ENCODE measurements around the gene SEC62.
A peak's percentile ranks its signal among the peaks of the same experiment; 100 is the strongest.

The SEC62 gene

GRCh38 chr3:170037463-170038433, 71.1 kb downstream of the SEC62 start, which contains the start of gene GPR160:
TSS of gene GPR160 (plus strand) at chr3:170037995. CDS start at chr3:170083973, 45,978 bp downstream.
- Histone ChIP-seq H3K9ac (ENCODE audit: low read depth in 1 of 2, low read length in 2 of 2) (peak within 1 kb of the TSS; percentile 61 to 90), H3K27me3 (ENCODE audit: control insufficient read depth in 2 of 2, insufficient read depth in 2 of 2, low read length in 2 of 2) (no peaks in the 10 kb centered on the region)

GRCh38 chr3:170038434-170039110, 72.0 kb downstream of the SEC62 start:
- Histone ChIP-seq H3K9ac (ENCODE audit: low read depth in 1 of 2, low read length in 2 of 2) (peak overlapping the region; percentile 61 to 90), H3K4me1 (ENCODE audit: control insufficient read depth in 2 of 2, insufficient read depth in 2 of 2, low read length in 2 of 2) (peaks cover 3 to 11% of the 10 kb centered on the region in 2 donors), H3K27me3 (ENCODE audit: control insufficient read depth in 2 of 2, insufficient read depth in 2 of 2, low read length in 2 of 2) (no peaks in the 10 kb centered on the region), H3K4me3 (ENCODE audit: low read length in 2 of 2) (peak overlapping the region; percentile 80 to 100), H3K27ac (ENCODE audit: low read depth in 2 of 2, low read length in 2 of 2) (peak overlapping the region; percentile 88 to 89), H3K36me3 (ENCODE audit: control insufficient read depth in 2 of 2, insufficient read depth in 2 of 2, low read length in 2 of 2) (no peaks in the 10 kb centered on the region), H3K9me3 (ENCODE audit: control insufficient read depth in 2 of 2, low read length in 2 of 2) (no peaks in the 10 kb centered on the region)

More at GRCh38 chr3:170037463-170038433, 71.1 kb downstream of the SEC62 start, which contains the start of gene GPR160:
- Histone ChIP-seq H3K9me3 (ENCODE audit: control insufficient read depth in 2 of 2, low read length in 2 of 2) (no peaks in the 10 kb centered on the region), H3K27ac (ENCODE audit: low read depth in 2 of 2, low read length in 2 of 2) (peak within 1 kb of the TSS; percentile 88 to 89), H3K4me1 (ENCODE audit: control insufficient read depth in 2 of 2, insufficient read depth in 2 of 2, low read length in 2 of 2) (peaks cover 8 to 11% of the 10 kb centered on the region in 2 donors), H3K36me3 (ENCODE audit: control insufficient read depth in 2 of 2, insufficient read depth in 2 of 2, low read length in 2 of 2) (no peaks in the 10 kb centered on the region), H3K4me3 (ENCODE audit: low read length in 2 of 2) (peak within 1 kb of the TSS; percentile 80 to 100)

- no peaks in the 10 kb centered on the region for H3K27me3 ChIP-seq (ENCODE audit: control insufficient read depth in 2 of 2, insufficient read depth in 2 of 2, low read length in 2 of 2)
- peak overlapping the region in 1 of 2 donors; percentile 9 for H3K9ac ChIP-seq (ENCODE audit: low read depth in 1 of 2, low read length in 2 of 2)
- H3K36me3 ChIP-seq (ENCODE audit: control insufficient read depth in 2 of 2, insufficient read depth in 2 of 2, low read length in 2 of 2) = peaks cover 0 to 4% of the 10 kb centered on the region in 2 donors
- H3K9me3 ChIP-seq (ENCODE audit: control insufficient read depth in 2 of 2, low read length in 2 of 2) = no peaks in the 10 kb centered on the region
- H3K4me3 ChIP-seq (ENCODE audit: low read length in 2 of 2) = peak overlapping the region; percentile 77 to 100
- peaks cover 8 to 21% of the 10 kb centered on the region in 2 donors for H3K4me1 ChIP-seq (ENCODE audit: control insufficient read depth in 2 of 2, insufficient read depth in 2 of 2, low read length in 2 of 2)
- H3K27ac ChIP-seq (ENCODE audit: low read depth in 2 of 2, low read length in 2 of 2) = peak overlapping the region; percentile 7 to 32
Observed at GRCh38 chr3:170040418-170040817, 73.8 kb downstream of the SEC62 start.

GRCh38 chr3:170043506-170043905, 76.9 kb downstream of the SEC62 start:
- peaks cover 32 to 43% of the 10 kb centered on the region in 2 donors for H3K4me1 ChIP-seq (ENCODE audit: control insufficient read depth in 2 of 2, insufficient read depth in 2 of 2, low read length in 2 of 2)
- H3K4me3 ChIP-seq (ENCODE audit: low read length in 2 of 2) = no peak overlapping the region
- H3K36me3 ChIP-seq (ENCODE audit: control insufficient read depth in 2 of 2, insufficient read depth in 2 of 2, low read length in 2 of 2) = peaks cover 0 to 5% of the 10 kb centered on the region in 2 donors
- H3K9ac ChIP-seq (ENCODE audit: low read depth in 1 of 2, low read length in 2 of 2) = no peak overlapping the region
- H3K27ac ChIP-seq (ENCODE audit: low read depth in 2 of 2, low read length in 2 of 2) = no peak overlapping the region
- no peaks in the 10 kb centered on the region for H3K27me3 ChIP-seq (ENCODE audit: control insufficient read depth in 2 of 2, insufficient read depth in 2 of 2, low read length in 2 of 2)
- no peaks in the 10 kb centered on the region for H3K9me3 ChIP-seq (ENCODE audit: control insufficient read depth in 2 of 2, low read length in 2 of 2)

- peak overlapping the region; percentile 32 to 57 for H3K4me3 ChIP-seq (ENCODE audit: low read length in 2 of 2)
- H3K9me3 ChIP-seq (ENCODE audit: control insufficient read depth in 2 of 2, low read length in 2 of 2) = no peaks in the 10 kb centered on the region
- peaks cover 38 to 49% of the 10 kb centered on the region in 2 donors for H3K4me1 ChIP-seq (ENCODE audit: control insufficient read depth in 2 of 2, insufficient read depth in 2 of 2, low read length in 2 of 2)
- no peaks in the 10 kb centered on the region for H3K27me3 ChIP-seq (ENCODE audit: control insufficient read depth in 2 of 2, insufficient read depth in 2 of 2, low read length in 2 of 2)
- peak overlapping the region; percentile 86 to 88 for H3K27ac ChIP-seq (ENCODE audit: low read depth in 2 of 2, low read length in 2 of 2)
- peak overlapping the region; percentile 29 to 63 for H3K9ac ChIP-seq (ENCODE audit: low read depth in 1 of 2, low read length in 2 of 2)
- H3K36me3 ChIP-seq (ENCODE audit: control insufficient read depth in 2 of 2, insufficient read depth in 2 of 2, low read length in 2 of 2) = peaks cover 0 to 8% of the 10 kb centered on the region in 2 donors
Observed at GRCh38 chr3:170044271-170044670, 77.7 kb downstream of the SEC62 start.

- H3K4me1 ChIP-seq (ENCODE audit: control insufficient read depth in 2 of 2, insufficient read depth in 2 of 2, low read length in 2 of 2) = peaks cover 44 to 55% of the 10 kb centered on the region in 2 donors
- H3K9me3 ChIP-seq (ENCODE audit: control insufficient read depth in 2 of 2, low read length in 2 of 2) = no peaks in the 10 kb centered on the region
- H3K27me3 ChIP-seq (ENCODE audit: control insufficient read depth in 2 of 2, insufficient read depth in 2 of 2, low read length in 2 of 2) = no peaks in the 10 kb centered on the region
- peaks cover 0 to 8% of the 10 kb centered on the region in 2 donors for H3K36me3 ChIP-seq (ENCODE audit: control insufficient read depth in 2 of 2, insufficient read depth in 2 of 2, low read length in 2 of 2)
- H3K4me3 ChIP-seq (ENCODE audit: low read length in 2 of 2) = peak overlapping the region; percentile 32 to 57
- peak overlapping the region; percentile 86 to 88 for H3K27ac ChIP-seq (ENCODE audit: low read depth in 2 of 2, low read length in 2 of 2)
- H3K9ac ChIP-seq (ENCODE audit: low read depth in 1 of 2, low read length in 2 of 2) = peak overlapping the region; percentile 29 to 63
Observed at GRCh38 chr3:170044795-170045244, 78.2 kb downstream of the SEC62 start.

GRCh38 chr3:170046269-170047132, 79.9 kb downstream of the SEC62 start:
- Histone ChIP-seq H3K9me3 (ENCODE audit: control insufficient read depth in 2 of 2, low read length in 2 of 2) (no peaks in the 10 kb centered on the region), H3K36me3 (ENCODE audit: control insufficient read depth in 2 of 2, insufficient read depth in 2 of 2, low read length in 2 of 2) (peaks cover 0 to 8% of the 10 kb centered on the region in 2 donors), H3K4me1 (ENCODE audit: control insufficient read depth in 2 of 2, insufficient read depth in 2 of 2, low read length in 2 of 2) (peaks cover 46 to 53% of the 10 kb centered on the region in 2 donors), H3K27ac (ENCODE audit: low read depth in 2 of 2, low read length in 2 of 2) (peak overlapping the region; percentile 86 to 89), H3K9ac (ENCODE audit: low read depth in 1 of 2, low read length in 2 of 2) (peak overlapping the region; percentile 50 to 52), H3K4me3 (ENCODE audit: low read length in 2 of 2) (peak overlapping the region; percentile 53 to 59), H3K27me3 (ENCODE audit: control insufficient read depth in 2 of 2, insufficient read depth in 2 of 2, low read length in 2 of 2) (no peaks in the 10 kb centered on the region)

GRCh38 chr3:170047133-170047404, 80.5 kb downstream of the SEC62 start:
- Histone ChIP-seq H3K9ac (ENCODE audit: low read depth in 1 of 2, low read length in 2 of 2) (peak overlapping the region; percentile 44 to 52), H3K4me3 (ENCODE audit: low read length in 2 of 2) (peak overlapping the region; percentile 28 to 41), H3K36me3 (ENCODE audit: control insufficient read depth in 2 of 2, insufficient read depth in 2 of 2, low read length in 2 of 2) (peaks cover 0 to 8% of the 10 kb centered on the region in 2 donors), H3K27me3 (ENCODE audit: control insufficient read depth in 2 of 2, insufficient read depth in 2 of 2, low read length in 2 of 2) (no peaks in the 10 kb centered on the region), H3K27ac (ENCODE audit: low read depth in 2 of 2, low read length in 2 of 2) (peak overlapping the region; percentile 82 to 89), H3K9me3 (ENCODE audit: control insufficient read depth in 2 of 2, low read length in 2 of 2) (no peaks in the 10 kb centered on the region), H3K4me1 (ENCODE audit: control insufficient read depth in 2 of 2, insufficient read depth in 2 of 2, low read length in 2 of 2) (peaks cover 46 to 53% of the 10 kb centered on the region in 2 donors)

All from mucosa of rectum (tissue), 2 donors.